ENCODE results near the gene CERS4.
A peak's percentile ranks its signal among the peaks of the same experiment; 100 is the strongest.
"Not testable (repeated sequence)": the region's sequence is repeated elsewhere in the genome, so short reads cannot be mapped to it uniquely, and the experiment has no call there.

CERS4 gene

GRCh38 chr19:8244442-8244841, 35.3 kb downstream of the CERS4 start:
- no peak for DNase-seq

- no peak for DNase-seq
Measured at GRCh38 chr19:8245869-8246835, 37.0 kb downstream of the CERS4 start.

- not testable (repeated sequence) for DNase-seq
Measured at GRCh38 chr19:8247129-8247890, 38.1 kb downstream of the CERS4 start.

GRCh38 chr19:8248348-8249328, 39.5 kb downstream of the CERS4 start:
- no peak for DNase-seq

GRCh38 chr19:8250596-8250995, 41.4 kb downstream of the CERS4 start:
- DNase-seq: no peak

- no peak for DNase-seq
Measured at GRCh38 chr19:8251025-8251472, 41.9 kb downstream of the CERS4 start.

GRCh38 chr19:8252922-8253589, 43.9 kb downstream of the CERS4 start:
- DNase-seq: peak; percentile 76

GRCh38 chr19:8253678-8254077, 44.5 kb downstream of the CERS4 start:
- DNase-seq: no peak

GRCh38 chr19:8254286-8255001, 45.3 kb downstream of the CERS4 start:
- DNase-seq: no peak

- no peak for DNase-seq
Measured at GRCh38 chr19:8255426-8256125, 46.4 kb downstream of the CERS4 start.

GRCh38 chr19:8256276-8257051, 47.3 kb downstream of the CERS4 start:
- DNase-seq: no peak

- DNase-seq: peak; percentile 38
Measured at GRCh38 chr19:8257052-8257443, 47.9 kb downstream of the CERS4 start.

GRCh38 chr19:8259142-8259921, 50.2 kb downstream of the CERS4 start:
- DNase-seq: no peak

- no peak for DNase-seq
Measured at GRCh38 chr19:8259922-8260247, 50.7 kb downstream of the CERS4 start.

GRCh38 chr19:8261347-8261746, 52.2 kb downstream of the CERS4 start:
- no peak for DNase-seq

- DNase-seq: no peak
Measured at GRCh38 chr19:8261881-8262280, 52.7 kb downstream of the CERS4 start.

- DNase-seq: no peak
Measured at GRCh38 chr19:8262431-8262830, 53.3 kb downstream of the CERS4 start.

- not testable (repeated sequence) for DNase-seq
Measured at GRCh38 chr19:8264248-8264647, 55.1 kb downstream of the CERS4 start.

- no peak for DNase-seq
Measured at GRCh38 chr19:8265872-8266271, 56.7 kb downstream of the CERS4 start.

Data from EL (cell line).